ENCODE measurements around the gene CPA4.
A peak's percentile ranks its signal among the peaks of the same experiment; 100 is the strongest.

The CPA4 gene

DNA sequence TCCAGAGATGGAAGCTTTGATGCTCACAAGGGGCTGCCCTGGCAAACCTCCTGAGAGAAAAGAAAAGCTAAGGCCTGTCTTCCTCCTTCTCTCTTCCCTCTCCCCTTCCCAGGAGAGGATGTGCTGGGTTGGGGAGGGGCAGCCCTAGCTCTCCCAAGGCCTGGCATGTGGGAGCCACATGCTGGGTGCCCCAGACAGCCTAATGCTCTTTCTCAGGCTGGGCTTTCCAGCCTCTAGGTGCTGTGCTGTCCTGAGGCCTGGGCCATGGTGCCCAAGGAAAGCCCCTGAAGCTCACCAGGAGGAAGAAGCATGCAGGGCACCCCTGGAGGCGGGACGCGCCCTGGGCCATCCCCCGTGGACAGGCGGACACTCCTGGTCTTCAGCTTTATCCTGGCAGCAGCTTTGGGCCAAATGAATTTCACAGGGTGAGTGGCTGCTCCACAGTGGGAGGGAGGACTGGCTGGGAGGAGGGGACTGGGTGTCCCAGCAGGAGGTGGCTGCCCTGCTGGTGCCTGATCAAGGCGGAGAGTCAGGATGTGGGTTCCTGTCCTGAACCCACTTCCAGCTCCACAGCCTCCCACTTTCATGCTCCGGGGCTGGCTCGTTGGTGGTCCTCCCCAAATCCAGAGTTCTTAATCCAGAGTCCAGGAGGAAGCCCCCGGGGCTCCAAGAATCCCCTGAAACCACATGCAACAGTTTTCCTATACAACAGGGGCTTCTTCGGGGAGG lies 53.4 kb downstream of the CPA4 start:
- TF ChIP-seq CTCF (IDR thresholded peaks at IDR 0.05; ENCODE audit: control extremely low read depth, extremely low read depth, low read depth, missing control alignments): no peak
- POLR2A ChIA-PET: no interaction called here

GRCh38 chr7:130346941-130347340 lies 54.0 kb downstream of the CPA4 start:
- CTCF ChIA-PET: no interaction called here
- DNase-seq (ENCODE audit: extremely low spot score): no peak
- POLR2A ChIA-PET: no interaction called here
- TF ChIP-seq CTCF (IDR thresholded peaks at IDR 0.05; ENCODE audit: control extremely low read depth, extremely low read depth, low read depth, missing control alignments): no peak

More for the DNA sequence above, 53.4 kb downstream of the CPA4 start:
- CTCF ChIA-PET: interaction anchor here (0.9 kb wide), 1 partner anchor 9 kb away, joined by 3 read pairs; no protein-coding TSS in a partner anchor
- no peak for DNase-seq (ENCODE audit: extremely low spot score)

DNA sequence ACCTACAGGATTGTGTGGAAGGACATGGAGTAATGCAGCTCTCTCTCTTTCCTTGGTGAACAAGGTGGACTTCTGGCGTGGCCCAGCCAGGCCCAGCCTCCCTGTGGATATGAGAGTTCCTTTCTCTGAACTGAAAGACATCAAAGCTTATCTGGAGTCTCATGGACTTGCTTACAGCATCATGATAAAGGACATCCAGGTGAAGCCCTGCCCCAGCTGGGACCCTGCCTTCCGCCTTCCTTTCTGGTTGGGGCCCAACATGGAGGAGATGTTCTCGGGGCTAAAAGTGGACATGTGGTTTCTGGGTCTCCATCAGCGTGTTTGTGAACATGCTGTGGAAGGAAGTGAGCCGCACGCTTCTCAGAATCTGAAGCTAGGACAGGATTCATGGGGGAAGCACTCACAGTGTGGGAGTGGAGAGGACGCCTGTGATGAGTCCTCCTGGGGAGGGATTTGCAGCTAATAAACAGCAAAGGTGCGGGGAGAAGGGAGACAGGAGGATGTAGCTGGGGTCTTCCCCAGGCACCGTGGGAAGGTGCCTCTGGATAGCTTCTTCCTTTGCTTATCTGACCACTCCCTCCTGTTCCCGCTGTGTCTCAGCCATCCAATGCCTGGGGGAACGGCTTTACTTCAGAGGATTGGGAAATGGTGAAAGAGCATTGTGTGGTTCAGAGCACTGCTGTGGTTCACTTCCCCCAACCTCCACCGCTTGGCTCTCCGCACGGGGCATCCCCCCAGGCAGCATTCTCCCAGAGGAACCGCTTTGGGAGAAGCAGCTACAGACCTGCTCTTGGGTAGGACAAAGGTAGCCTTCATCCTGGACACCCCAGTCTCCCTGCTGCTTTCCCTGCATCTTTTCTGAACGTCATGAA lies 57.2 kb downstream of the CPA4 start:
- ChIA-PET POLR2A (interaction anchor here (0.6 to 1.1 kb wide), 2 partner anchors 15 to 41 kb away, joined by 3 read pairs; no protein-coding TSS in a partner anchor), CTCF (no interaction called here)
- TF ChIP-seq CTCF (IDR thresholded peaks at IDR 0.05; ENCODE audit: control extremely low read depth, extremely low read depth, low read depth, missing control alignments): no peak
- no peak for DNase-seq (ENCODE audit: extremely low spot score)

DNA sequence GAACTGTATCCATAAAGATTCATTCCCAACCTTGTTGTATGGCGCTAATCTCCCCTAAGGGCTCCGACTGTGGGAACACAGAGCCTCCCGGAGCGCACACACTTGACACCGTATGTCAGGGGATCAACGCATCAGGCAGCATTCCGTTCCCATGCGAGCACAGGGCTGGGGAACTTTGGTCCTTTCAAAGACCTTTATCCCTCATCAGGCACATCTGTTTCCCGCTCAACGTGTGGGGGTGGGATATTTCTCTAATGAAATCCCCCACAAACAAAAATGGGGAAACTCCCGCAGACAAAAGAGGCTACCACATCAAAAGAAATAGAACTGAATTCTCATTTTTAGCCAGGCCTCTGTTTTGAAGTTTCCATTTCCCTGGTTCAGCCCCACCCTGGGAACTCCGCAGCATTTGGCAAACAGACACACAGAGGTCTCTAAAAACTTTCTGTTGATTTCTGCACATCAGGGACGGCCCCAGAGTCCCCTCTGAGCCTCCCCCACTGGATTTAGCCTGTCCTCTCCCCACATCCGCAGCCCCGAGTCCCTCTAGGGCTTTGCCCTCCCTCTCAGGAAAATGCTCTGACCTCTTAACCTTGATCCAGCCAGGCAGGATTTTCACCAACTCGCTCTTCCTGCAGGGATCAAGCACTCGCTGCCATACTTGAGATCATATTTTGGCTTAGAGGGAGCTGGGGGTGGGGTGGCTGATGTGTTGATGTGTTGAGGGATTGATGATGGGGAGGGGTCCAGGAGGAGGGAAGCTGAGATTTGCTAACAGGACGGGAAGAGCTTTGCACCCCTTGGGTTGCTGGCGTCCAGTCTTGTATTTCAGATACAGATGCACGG lies 58.2 kb downstream of the CPA4 start:
- POLR2A ChIA-PET: interaction anchor here (1.1 kb wide), 1 partner anchor 42 kb away, joined by 3 read pairs; no protein-coding TSS in a partner anchor
- TF ChIP-seq CTCF (IDR thresholded peaks at IDR 0.05; ENCODE audit: control extremely low read depth, extremely low read depth, low read depth, missing control alignments): no peak
- DNase-seq (ENCODE audit: extremely low spot score): peak; percentile 69
- CTCF ChIA-PET: interaction anchor here (1.2 kb wide), 1 partner anchor 15 kb away, joined by 3 read pairs; no protein-coding TSS in a partner anchor

- POLR2A ChIA-PET: no interaction called here
- CTCF ChIA-PET: interaction anchor here (1.2 kb wide), 1 partner anchor 15 kb away, joined by 3 read pairs; no protein-coding TSS in a partner anchor
- no peak for DNase-seq (ENCODE audit: extremely low spot score)
- no peak for TF ChIP-seq CTCF (IDR thresholded peaks at IDR 0.05; ENCODE audit: control extremely low read depth, extremely low read depth, low read depth, missing control alignments)
Observed at GRCh38 chr7:130351791-130352090, 58.8 kb downstream of the CPA4 start.

All from GM10248 (cell line).